HL-60 (cell line): ENCODE data around the gene RNF5.

Experiments
- GABPA ChIP-seq: IDR thresholded peaks from 2 replicates; pipeline ENCODE4 v1.6.1; 2012; ENCODE audit warnings: low read depth
- POLR2AphosphoS5 ChIP-seq: IDR thresholded peaks from 2 replicates; pipeline ENCODE4 v1.6.1; 2012; ENCODE audit warnings: low read depth
- REST ChIP-seq: IDR thresholded peaks from 2 replicates; pipeline ENCODE4 v1.6.1; 2012; ENCODE audit warnings: low read depth; ENCODE audit not compliant: insufficient replicate concordance
- SPI1 ChIP-seq: IDR thresholded peaks from 2 replicates; pipeline ENCODE4 v1.6.1; 2012; ENCODE audit warnings: low read depth, mild to moderate bottlenecking, borderline replicate concordance
- TF ChIP-seq, protein P1 (sequence below): IDR thresholded peaks from one replicate; pipeline ENCODE4 v1.5.1; 2011; ENCODE audit warnings: low read length, control low read depth, inconsistent platforms; ENCODE audit not compliant: insufficient read depth

DNA sequence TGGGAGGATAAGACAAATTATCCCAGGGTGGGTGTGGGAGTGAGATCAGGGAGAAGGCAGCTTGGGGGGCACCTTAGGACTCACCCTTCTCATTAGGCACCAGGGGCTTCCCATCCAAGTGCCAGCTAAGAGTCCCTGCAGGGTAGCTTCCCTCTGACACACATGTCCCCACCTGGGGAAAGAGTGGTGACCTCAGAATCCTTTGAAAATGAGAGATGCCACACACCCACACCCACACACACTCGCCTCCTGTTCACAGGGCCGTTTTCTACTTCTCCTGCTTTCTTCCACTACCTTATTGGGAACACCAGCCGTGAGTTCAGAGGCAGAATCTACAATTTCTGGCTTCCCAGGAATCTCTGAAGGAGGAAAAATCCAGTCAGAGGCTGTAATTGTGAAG, 4.8 kb downstream of the RNF5 start:
- TF ChIP-seq, protein P1, sequence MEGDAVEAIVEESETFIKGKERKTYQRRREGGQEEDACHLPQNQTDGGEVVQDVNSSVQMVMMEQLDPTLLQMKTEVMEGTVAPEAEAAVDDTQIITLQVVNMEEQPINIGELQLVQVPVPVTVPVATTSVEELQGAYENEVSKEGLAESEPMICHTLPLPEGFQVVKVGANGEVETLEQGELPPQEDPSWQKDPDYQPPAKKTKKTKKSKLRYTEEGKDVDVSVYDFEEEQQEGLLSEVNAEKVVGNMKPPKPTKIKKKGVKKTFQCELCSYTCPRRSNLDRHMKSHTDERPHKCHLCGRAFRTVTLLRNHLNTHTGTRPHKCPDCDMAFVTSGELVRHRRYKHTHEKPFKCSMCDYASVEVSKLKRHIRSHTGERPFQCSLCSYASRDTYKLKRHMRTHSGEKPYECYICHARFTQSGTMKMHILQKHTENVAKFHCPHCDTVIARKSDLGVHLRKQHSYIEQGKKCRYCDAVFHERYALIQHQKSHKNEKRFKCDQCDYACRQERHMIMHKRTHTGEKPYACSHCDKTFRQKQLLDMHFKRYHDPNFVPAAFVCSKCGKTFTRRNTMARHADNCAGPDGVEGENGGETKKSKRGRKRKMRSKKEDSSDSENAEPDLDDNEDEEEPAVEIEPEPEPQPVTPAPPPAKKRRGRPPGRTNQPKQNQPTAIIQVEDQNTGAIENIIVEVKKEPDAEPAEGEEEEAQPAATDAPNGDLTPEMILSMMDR, result no peak
- no peak for TF ChIP-seq POLR2AphosphoS5
- no peak for TF ChIP-seq REST
- no peak for TF ChIP-seq GABPA
- no peak for TF ChIP-seq SPI1
